Activated CD8-positive, alpha-beta memory T cell treated with anti-CD3 and anti-CD28 coated beads for 36 hours (primary cell): ENCODE measurements around the gene CNKSR2. TPM values are rescaled to one million over a fixed set of nuclear protein-coding genes. Genes with fewer than 3 reads are reported as not detected.

Experiments used
- CTCF ChIA-PET: fragments of 350-600 bp; sonication (Branson Sonifier 250); formaldehyde crosslinking; loops from one replicate; lab custom pipeline; 2021; ENCODE audit warnings: antibody characterized with exemption; lab: Charles Lee
- POLR2A ChIA-PET: fragments of 350-600 bp; sonication (Branson Sonifier 250); formaldehyde crosslinking; loops from one replicate; lab custom pipeline; 2021; ENCODE audit warnings: antibody characterized with exemption; lab: Charles Lee
- total RNA-seq, 2 experiments: library from RNA; stranded (reverse); gene quantifications; one replicate each; pipeline ENCODE4 v1.2.3, GENCODE V29; 2021

CNKSR2 gene
- total RNA-seq, 2 experiments from 2014 or later, result 4.8 to 5.0 TPM

- POLR2A ChIA-PET, result no interaction called here
Observed at GRCh38 chrX:21658746-21659145, 284.5 kb downstream of the CNKSR2 start.

DNA sequence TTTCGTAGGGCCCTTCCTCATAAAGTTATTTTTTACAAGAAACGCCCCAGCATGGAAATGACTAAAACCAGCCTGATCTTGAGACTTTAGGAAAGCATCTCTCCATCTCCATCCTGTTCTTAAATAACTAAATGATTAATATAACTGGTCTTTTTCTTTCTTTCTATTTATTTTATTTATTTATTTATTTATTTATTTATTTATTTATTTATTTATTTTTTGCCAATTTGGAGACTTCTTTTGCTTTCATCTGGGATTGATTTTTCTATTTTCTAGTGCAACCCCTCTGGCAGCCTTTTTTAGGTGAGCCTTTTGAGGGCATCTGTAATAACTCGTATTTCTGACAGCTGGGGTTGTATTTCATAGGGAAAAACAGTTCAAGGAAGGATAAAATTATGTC is 285.1 kb downstream of the CNKSR2 start:
- ChIA-PET CTCF (no interaction called here), POLR2A (no interaction called here)

More at GRCh38 chrX:21658746-21659145, 284.5 kb downstream of the CNKSR2 start:
- CTCF ChIA-PET, result no interaction called here

- ChIA-PET POLR2A (no interaction called here), CTCF (no interaction called here)
Observed at GRCh38 chrX:21660156-21660555, 285.9 kb downstream of the CNKSR2 start.

- POLR2A ChIA-PET, result no interaction called here
- CTCF ChIA-PET, result no interaction called here
Observed at GRCh38 chrX:21661316-21661715, 287.1 kb downstream of the CNKSR2 start.

GRCh38 chrX:21662761-21663160 is 288.5 kb downstream of the CNKSR2 start:
- CTCF ChIA-PET, result no interaction called here
- POLR2A ChIA-PET, result no interaction called here

DNA sequence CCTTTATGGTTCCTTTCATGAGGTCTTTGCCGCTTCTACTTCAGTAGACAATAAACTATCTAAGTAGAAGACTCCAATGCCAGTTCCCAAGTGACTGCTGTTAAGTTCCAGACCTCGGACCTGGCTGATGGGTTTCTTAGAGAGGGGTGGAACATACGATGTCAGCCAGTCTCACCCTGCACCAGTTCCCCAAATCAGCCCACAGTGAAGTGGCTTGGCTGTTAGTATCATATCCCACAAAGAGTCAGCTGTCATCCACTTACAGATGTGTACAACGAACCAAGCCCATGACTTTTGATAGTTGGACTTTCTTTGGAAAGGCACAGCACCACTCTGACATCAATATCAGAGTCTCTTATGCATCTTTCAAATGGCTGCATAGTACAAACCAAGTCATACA is 292.0 kb downstream of the CNKSR2 start:
- ChIA-PET POLR2A (no interaction called here), CTCF (no interaction called here)

DNA sequence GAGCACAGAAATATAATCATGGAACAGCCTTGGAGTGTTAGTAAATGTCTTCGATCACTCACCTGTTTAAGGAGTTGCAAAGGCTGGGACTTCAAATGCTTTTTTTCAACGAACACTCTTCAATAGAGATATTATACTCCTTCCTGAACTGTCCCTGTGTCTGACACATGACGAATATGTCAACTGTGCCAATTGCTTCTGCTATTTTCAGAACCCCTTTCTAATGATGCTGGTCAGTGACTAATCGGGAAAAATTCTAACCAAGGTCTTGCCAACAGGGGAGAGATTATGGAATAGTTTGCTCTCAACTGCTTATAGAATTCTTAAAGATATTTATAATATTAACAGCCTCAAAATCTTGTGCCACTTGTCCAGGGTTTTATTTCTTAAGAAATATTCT is 292.5 kb downstream of the CNKSR2 start:
- CTCF ChIA-PET, result no interaction called here
- POLR2A ChIA-PET, result no interaction called here

DNA sequence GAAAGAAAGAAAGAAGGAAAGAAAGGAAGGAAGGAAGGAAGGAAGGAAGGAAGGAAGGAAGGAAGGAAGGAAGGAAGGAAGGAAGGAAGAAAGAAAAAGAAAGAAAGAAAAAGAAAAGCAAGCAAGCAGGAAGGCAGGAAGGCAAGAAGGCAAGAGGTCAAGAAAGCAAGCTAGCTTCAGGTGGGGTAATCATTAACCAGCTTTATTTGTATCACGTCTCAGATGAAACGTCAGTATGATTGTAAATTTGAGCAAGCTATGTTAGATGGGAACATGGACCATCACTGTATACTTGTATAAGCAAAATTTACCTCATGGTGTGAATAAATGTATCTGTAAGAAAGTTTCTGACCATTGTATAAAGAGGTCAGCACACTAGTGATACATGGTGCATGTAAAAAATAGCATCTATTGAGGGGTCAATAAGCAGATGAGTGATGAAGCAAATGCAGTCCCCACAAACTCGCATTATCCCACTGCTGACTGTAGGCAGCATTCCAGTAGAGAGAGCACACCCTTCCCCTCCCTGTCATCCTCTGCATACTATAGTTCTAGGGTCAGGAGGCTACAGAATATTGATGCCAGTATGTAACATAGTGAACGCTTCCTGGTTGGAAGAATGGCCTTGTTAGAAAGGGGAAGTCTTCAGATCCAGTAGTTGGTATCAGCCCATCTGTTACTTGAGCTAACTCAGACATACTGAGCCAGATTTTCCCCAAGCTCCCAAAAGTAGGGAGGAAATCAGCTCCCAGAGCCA is 300.4 kb downstream of the CNKSR2 start:
- POLR2A ChIA-PET, result no interaction called here
- CTCF ChIA-PET, result no interaction called here

GRCh38 chrX:21675931-21676330 is 301.7 kb downstream of the CNKSR2 start:
- ChIA-PET POLR2A (no interaction called here), CTCF (no interaction called here)

- ChIA-PET POLR2A (no interaction called here), CTCF (no interaction called here)
Observed at GRCh38 chrX:21678048-21678612, 303.9 kb downstream of the CNKSR2 start.

DNA sequence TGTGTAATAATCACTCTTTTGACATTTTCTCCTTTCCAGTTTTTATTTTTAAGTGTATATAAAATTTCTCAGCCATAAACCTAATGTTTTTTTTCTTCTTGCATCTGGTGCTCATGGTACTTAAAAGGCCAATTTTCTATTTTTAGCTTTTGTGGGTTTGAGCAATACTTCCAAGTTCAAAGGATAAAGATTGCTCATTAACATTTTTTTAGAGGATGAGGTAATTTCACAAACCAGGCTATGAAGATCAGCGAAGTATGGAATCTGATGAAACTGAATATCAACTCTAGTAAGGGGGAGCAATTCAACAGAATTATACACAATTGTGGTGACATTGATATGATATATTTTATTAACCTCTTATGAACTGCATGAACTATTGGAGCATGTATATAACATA is 309.7 kb downstream of the CNKSR2 start:
- ChIA-PET POLR2A (no interaction called here), CTCF (no interaction called here)

DNA sequence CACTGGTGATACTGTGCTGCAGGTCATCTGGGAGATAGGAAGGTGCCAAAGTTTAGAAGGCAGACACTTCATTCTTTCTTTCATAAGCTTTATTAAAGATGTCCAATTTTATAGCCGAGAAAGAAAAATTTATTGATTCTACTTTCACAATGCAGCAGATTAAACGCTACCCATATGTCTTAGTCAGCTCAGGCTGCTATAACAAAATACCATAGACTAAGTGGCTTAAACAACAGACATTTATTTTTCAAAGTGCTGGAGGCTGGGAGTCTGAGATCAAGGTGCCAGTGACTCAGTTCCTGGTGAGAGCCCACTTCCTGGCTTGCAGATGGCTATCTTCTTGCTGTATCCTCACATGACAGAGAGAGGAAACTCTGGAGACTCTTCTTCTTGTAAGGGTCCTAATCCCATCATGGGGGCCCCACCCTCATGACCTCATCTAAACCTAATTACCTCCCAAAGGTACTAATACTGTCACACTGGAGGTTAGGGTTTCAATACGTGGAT is 317.3 kb downstream of the CNKSR2 start:
- ChIA-PET POLR2A (no interaction called here), CTCF (no interaction called here)

DNA sequence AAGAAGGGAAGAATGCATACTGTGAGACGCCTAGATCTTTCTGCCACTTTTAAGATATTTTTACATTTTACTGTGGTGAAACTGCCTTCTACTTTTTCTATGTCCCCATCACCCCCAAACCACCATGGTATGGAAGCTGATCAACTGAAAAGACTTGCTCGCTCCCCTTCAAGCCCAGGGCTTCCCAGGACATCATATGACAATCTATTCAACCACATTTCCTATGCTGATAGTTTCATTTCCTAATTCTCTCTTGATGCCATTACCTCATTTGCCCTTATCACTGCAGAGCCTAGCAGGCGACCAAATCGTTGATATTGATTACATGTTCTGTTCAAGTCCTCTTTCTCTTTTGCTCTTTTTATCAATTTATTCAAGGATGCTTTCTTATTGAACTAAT is 324.1 kb downstream of the CNKSR2 start:
- ChIA-PET POLR2A (no interaction called here), CTCF (no interaction called here)

DNA sequence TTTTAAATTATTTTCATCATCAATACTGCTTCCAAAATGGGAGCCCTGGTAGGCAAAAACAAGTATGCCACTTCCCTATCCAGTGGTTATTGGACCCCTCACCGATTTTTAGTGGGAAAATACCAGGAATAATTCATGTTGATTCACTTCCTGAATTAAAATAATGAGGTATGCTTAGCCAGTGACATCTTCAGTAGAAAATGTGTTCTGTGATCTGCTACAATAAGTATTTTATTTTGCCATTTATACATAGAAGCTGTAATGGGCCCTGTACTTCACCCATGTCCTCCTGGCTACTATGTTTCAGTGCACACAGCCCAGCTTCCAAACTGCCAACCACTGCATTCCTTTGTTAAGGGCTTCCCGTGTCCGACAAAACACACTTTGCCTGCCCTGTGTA is 324.9 kb downstream of the CNKSR2 start:
- ChIA-PET CTCF (no interaction called here), POLR2A (no interaction called here)

- ChIA-PET POLR2A (no interaction called here), CTCF (no interaction called here)
Observed at GRCh38 chrX:21700275-21700674, 326.1 kb downstream of the CNKSR2 start.

DNA sequence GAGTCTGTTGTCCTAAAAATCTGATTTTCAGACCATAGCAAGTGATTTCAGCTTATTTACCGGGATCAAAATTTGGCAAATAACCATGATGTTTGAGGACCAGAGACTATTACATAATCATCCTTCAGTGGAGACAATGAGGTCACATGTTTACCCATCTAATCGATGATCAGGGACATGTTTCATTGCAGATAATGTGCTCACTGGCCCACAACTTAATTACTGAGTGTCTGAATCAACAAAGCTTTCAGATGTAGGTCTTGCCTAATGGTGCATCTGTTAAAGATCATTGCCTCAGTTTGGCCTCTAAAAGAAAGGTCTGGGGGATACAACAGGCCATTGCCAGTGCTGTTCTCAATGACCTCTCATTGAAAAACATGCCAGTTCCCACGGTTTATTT is 326.7 kb downstream of the CNKSR2 start:
- CTCF ChIA-PET, result no interaction called here
- POLR2A ChIA-PET, result no interaction called here

GRCh38 chrX:21702725-21703124 is 328.5 kb downstream of the CNKSR2 start:
- POLR2A ChIA-PET, result no interaction called here
- CTCF ChIA-PET, result no interaction called here
